Measurements from ENCODE around the gene MPST.

Gene MPST

GRCh38 chr22:37000676-37001534 is 18.6 kb upstream of the MPST start:
- no peak for DNase-seq (ENCODE audit: low read depth in 2 of 2)

GRCh38 chr22:37001826-37002225 is 17.7 kb upstream of the MPST start:
- DNase-seq (ENCODE audit: low read depth in 2 of 2): no peak

- no peak for DNase-seq (ENCODE audit: low read depth in 2 of 2)
These were observed 16.9 kb upstream of the MPST start for GRCh38 chr22:37002633-37003032.

- no peak for DNase-seq (ENCODE audit: low read depth in 2 of 2)
These were observed 11.9 kb upstream of the MPST start for GRCh38 chr22:37007651-37008050.

- no peak for DNase-seq (ENCODE audit: low read depth in 2 of 2)
These were observed 11.2 kb upstream of the MPST start for GRCh38 chr22:37008365-37008764.

GRCh38 chr22:37009490-37009889 is 10.1 kb upstream of the MPST start:
- no peak for DNase-seq (ENCODE audit: low read depth in 2 of 2)

GRCh38 chr22:37010174-37010573 is 9.4 kb upstream of the MPST start:
- no peak for DNase-seq (ENCODE audit: low read depth in 2 of 2)

GRCh38 chr22:37010976-37011375 is 8.6 kb upstream of the MPST start:
- DNase-seq (ENCODE audit: low read depth in 2 of 2): no peak

- no peak for DNase-seq (ENCODE audit: low read depth in 2 of 2)
These were observed 8.1 kb upstream of the MPST start for GRCh38 chr22:37011472-37011871.

GRCh38 chr22:37012262-37012904 is 7.2 kb upstream of the MPST start:
- no peak for DNase-seq (ENCODE audit: low read depth in 2 of 2)

- DNase-seq (ENCODE audit: low read depth in 2 of 2): no peak
These were observed 6.6 kb upstream of the MPST start for GRCh38 chr22:37012956-37013355.

- DNase-seq (ENCODE audit: low read depth in 2 of 2): no peak
These were observed 5.1 kb upstream of the MPST start for GRCh38 chr22:37014415-37014806.

GRCh38 chr22:37014835-37015586 is 4.5 kb upstream of the MPST start:
- no peak for DNase-seq (ENCODE audit: low read depth in 2 of 2)

GRCh38 chr22:37015587-37015878 is 4.0 kb upstream of the MPST start:
- no peak for DNase-seq (ENCODE audit: low read depth in 2 of 2)

- DNase-seq (ENCODE audit: low read depth in 2 of 2): no peak
These were observed 3.2 kb upstream of the MPST start for GRCh38 chr22:37016134-37016910.

GRCh38 chr22:37017356-37017755 is 2.2 kb upstream of the MPST start:
- DNase-seq (ENCODE audit: low read depth in 2 of 2): no peak

GRCh38 chr22:37018086-37018814 is 1.3 kb upstream of the MPST start:
- no peak for DNase-seq (ENCODE audit: low read depth in 2 of 2)

GRCh38 chr22:37018815-37019308 is 680 bp upstream of the MPST start:
- DNase-seq (ENCODE audit: low read depth in 2 of 2): no peak

GRCh38 chr22:37020192-37020479 is 594 bp downstream of the MPST start:
- DNase-seq (ENCODE audit: low read depth in 2 of 2): no peak

- DNase-seq (ENCODE audit: low read depth in 2 of 2): no peak
These were observed 1.5 kb downstream of the MPST start for GRCh38 chr22:37021041-37021440.

- peak in 1 of 2 donors; percentile 19 for DNase-seq (ENCODE audit: low read depth in 2 of 2)
These were observed 2.4 kb downstream of the MPST start for GRCh38 chr22:37021710-37022482.

All from stimulated activated CD8-positive, alpha-beta memory T cell treated with anti-CD3 and anti-CD28 coated beads, Interleukin-2, amount 100 ng/mL, for 1 hour (primary cell).